GM20431 (cell line): Measurements from ENCODE around the gene FRMD3.

Experiments
- in situ Hi-C: fragments of 300-500 bp; cut with MseI, MboI; formaldehyde crosslinking; loops from one replicate; pipeline ENCODE4 v1.15.0; 2020; ENCODE audit warnings: low sequenced_read_pairs; ENCODE audit not compliant: unreplicated experiment

Gene FRMD3

DNA sequence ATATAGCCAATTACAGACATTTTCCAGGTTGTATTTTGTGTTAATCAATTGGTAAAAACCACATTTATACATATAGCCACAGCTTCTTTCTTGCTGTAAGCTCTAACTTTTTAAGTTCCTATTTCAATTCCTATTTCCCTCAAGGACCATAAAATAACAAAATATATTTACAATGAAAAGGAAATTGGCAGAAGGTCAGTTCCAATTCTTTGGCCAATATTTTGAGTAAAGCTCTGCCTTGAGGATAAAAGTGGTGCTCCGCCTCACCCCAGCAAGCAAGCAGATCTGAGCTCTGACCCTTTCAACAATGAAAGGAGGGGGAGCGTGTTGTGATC, 271.9 kb downstream of the FRMD3 start:
- in situ Hi-C loops: no loop called here

DNA sequence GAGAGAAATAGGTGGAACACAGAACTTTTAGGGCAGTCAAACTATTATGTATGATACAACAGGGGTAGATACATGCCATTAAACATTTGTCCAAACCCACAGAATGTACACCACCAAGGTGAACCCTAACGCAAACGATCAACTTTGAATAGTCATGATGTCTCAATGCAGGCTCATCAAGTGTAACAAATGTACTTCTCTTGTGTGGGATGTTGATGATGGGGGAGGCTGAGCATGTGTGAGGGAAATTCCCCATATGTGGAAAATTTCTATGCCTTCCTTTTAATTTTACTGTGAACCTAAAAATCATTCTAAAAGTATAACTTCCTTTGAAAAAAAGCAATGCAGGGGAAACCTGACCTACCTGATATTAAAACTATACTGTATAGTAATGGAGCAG, 273.9 kb downstream of the FRMD3 start:
- in situ Hi-C loops: no loop called here

DNA sequence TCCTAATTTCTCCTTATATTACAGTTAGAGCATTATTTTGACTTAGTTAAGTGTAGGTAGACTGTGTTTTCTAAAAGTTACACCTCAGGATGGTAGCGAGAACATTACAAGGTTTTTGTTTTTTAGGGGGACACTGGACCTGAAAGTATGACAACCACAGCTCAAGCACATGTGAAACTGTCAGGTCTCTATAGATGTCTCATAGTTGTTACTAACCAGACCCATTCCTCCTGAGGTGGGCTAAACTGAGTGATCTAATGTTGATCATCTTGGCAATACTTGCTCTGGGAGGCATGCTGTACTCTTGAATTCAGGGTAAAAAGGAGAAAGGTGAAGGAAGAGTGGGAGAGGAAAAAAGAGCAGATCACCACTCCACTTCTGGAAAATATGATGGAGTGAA, 278.6 kb downstream of the FRMD3 start:
- in situ Hi-C loops: no loop called here

DNA sequence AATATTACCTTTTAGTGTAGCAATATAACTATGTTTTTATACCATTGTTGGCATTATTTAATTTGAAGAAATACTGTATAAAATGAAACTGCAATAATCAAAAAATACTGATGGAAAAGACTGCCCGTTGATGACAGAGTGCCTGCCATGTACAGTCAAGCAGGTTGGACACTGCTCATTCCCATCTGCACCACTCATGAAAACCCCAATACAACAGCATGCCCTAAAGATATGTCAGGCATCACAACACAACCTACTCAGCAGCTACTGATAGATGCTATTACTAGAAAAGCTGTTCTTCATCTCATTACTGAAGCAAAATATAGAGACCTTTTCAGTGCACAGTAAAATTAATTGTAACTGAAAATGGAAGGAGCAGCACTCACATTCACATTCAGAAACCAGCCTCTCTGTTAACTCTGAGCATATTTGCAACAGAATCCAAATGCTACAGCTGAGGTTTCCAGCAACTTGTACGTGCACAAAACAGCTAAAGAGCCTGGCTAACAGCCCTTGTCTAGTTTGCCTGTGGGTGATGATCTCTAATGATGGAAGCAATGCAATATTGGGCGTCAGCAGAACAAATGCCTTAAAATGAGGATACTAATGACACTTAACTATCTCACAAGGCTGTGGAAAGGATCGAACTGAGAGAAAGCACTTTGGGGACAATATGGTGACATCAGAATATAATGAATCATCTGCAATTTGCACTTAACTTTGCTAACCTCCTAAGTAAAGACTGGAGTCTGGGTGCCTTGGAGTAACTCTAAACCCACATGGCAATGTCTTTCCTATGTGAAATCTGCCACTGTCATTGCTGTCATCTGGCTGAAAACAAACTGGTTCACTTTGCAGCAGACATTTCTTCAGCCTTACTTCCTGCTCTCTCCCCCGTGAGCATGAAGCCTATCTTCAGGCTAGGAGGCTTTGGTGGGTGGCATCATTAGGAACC, 280.0 kb downstream of the FRMD3 start:
- in situ Hi-C loops: no loop called here

DNA sequence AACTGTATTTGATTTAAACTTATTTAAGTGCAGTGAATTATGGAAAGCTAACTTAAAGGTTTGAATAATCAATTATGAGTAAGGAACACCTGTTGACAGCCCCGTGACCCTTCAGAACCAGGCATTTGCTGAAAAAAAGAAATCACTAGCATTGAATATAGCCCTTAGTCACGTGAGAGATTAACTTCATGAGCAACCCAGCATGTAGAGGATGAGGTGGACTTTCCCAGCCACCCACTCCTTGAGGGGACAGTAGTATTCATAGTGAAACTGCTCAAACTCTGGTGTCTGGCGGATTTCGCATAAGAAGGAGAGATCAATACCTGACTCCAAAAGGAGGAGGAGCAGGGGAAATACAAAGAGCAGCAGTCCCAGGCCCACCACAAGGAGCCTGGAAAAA, 290.5 kb downstream of the FRMD3 start:
- in situ Hi-C loops: no loop called here

DNA sequence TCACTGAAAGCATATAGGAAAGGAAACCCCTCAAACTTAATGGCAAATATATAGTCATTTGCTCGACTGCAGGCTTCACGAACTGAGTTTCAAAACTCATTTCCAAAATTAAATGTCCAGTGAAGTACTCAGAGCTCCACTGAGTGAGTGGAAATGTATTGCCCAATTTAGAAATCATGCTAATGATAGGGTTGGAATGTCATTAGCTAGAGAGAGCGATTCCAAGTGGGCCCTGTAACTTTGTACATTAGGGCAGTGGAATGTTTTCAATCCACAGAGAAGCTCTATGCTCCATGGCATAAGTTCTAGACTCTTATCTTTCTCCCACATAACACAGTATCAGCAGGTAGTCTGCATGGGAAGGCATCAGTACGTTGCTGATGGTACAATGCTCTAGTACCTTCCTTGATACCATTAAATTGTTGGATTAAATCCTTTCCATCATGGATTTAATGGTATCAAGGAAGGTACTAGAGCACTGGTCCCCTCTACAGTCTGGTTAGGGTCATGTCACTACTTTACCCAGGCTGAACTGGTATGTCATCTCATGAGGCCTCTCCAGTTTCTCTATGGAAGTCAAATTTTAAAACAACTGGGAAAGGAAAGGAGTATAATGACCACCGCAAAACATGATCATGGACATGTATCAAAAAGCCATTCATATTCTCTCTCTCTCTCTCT, 292.1 kb downstream of the FRMD3 start:
- in situ Hi-C loops: no loop called here

DNA sequence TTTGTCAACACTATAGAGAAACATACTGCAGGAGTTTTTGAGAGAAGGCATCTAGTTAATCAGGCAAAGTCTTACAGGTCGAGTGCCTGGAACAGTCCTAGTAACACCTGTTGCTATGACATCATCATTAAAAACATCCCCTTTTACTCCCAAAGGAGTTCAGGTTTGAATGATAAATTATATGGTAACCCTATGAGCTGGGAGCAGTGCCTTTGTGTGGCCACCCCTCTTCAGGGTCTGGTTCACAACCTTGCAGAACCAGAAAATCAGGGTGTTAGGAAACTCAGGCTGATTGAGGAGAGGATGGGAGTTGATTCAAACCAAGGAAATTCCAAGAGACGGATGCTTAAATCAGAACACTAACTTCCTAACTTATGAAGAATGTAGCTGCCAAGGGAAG, 296.1 kb downstream of the FRMD3 start:
- in situ Hi-C loops: no loop called here

DNA sequence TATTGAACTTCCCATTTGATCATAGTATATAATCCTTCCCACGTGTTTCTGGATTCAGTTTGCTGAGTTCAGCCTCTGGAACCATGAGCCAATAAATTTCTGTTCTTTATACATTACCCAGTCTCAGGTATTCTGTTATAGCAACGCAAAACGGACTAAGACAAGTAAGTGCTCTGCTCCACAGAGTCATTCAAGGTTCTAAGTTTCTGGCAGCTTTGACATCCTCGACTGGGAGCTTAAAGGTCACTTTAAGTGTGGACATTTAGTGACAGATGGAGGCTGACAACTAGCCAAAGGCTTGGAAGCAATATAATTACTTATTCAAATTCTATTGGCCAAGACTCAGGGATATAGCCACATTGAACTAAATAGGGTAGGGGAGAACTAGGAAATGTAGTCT, 297.5 kb downstream of the FRMD3 start:
- in situ Hi-C loops: no loop called here

DNA sequence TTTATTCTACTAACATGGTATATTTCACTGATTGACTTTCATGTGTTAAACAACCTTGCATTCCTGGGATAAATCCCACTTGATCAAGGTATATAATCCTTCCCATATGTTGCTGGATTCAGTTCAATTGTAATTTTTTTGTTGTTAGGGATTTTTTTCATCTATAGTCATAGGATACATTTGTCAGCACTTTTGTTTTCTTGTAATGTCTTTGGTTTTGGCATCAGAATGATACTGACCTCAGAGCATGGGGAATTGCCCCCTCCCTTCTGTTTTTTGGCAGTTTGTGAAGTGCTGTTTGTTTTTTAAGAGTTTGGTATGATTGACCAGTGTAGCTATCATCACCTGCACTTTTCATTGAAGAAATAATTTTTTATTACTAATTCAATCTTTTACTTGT, 298.5 kb downstream of the FRMD3 start:
- in situ Hi-C loops: no loop called here

DNA sequence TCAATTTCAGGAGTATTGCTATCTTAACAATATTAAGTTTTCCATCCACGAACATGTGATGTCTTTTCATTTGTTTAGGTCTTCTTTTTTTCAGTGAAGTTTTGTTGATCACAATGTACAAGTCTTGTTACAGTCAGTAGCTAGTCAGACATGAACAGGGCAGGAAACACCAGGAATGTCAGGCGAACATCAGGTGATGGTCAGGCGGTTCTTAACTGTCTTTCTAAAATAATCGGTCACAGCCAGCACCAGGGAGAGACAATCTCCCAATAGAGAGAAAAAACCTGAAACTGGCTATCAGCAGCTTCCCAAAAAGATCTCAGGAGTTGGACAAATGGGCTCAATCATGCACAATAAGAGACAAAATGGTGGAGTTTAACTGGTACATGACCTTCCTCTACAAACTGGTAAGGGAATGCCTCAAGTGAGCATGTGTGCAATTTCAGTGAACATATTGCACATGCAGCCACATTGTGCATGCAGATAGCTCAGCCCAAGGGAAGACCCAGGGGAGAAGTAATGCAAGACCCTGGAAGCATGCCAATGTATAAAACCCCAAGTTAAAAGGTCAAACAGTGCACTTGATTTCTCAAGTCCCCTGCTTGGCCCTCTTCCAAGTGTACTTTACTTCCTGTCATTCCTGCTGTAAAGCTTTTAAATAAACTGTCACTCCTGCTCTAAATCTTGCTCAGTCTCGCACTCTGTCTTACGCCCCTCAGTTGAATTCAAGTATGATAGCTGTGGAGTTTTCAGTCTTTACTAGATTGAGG, 299.1 kb downstream of the FRMD3 start:
- in situ Hi-C loops: no loop called here

DNA sequence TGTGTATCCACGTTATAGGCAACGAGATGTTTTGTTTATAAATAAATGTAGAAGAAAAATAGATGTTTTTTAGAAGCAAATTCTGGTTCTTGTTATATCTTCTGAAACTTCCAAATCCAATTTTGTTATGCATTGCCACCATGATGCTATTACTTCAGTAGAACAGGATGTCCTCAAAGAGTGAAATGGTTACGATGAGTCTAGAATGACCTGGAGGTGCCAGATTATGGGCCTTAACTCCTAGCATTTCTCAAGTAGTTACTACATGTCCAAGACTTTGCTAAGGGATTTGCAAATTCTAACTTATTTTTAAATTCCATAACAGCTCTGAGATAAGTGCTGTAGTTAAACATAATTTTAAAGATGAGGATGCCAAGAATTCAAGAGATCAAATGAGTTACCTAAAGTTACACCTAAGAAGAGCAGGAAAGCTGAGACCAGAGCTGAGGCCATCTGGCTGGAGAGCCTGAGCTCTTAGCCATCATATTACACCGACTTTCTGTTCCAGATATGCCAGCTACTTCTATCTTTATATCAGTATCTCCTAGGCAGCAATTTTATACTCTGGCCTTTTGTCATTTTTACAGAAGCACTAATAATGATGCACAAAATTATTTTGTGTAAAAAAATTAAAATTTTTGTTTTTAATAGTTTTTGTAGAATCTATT, 302.0 kb downstream of the FRMD3 start:
- in situ Hi-C loops: no loop called here

DNA sequence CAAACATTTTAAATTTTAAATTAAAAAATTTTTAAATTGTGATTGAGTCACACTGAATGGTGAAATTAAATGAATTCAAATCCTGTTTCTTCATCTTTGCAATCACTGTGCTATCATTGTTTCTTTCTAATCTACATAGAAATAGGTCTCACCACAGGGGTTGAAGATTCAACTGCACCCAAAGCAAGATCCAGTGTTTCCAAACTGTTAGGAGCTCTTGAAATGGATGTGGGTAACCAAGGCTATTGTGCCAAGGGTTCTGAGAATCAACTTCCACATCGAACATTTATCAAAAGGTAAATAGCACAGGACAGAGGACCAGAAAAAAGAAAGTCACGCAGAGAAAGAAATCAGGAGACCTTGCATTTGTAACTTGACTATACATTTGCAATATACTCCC, 302.7 kb downstream of the FRMD3 start:
- in situ Hi-C loops: no loop called here

DNA sequence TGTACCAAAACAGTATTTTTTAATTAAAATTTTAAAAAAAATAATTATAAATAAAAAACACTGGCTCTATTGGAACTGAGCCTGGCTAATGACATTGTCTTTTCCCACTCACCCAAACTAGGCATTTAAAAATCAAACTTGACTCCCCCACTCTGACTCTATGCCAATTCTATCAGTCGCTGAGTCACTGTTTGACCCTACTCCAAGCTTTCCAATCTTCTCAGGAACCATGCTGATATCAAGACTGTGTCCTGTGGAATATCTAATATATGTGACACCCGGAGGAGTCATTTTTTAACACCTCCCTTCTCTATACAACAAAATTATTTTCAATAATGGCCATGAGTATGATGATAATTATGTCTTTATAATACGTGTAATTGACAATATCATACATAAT, 303.7 kb downstream of the FRMD3 start:
- in situ Hi-C loops: no loop called here

DNA sequence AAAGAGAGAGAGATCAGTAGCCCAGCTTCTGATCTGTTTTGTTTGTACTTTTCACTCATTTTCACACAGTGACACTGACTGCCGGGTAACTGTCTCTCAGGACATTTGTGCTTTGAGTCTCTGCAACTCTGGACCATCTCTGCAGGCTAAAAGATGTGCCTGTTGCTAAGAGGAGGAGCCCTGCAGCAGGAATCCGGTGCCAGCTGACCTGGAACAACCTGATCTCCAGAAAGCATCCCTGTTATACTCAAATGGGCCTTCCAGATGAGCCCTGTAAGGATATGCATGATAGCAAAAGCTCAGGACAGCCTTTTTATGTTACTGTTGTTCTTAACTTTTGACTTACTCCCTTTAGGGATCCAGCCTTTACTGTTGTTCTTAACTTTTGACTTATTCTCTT, 304.6 kb downstream of the FRMD3 start:
- in situ Hi-C loops: no loop called here

DNA sequence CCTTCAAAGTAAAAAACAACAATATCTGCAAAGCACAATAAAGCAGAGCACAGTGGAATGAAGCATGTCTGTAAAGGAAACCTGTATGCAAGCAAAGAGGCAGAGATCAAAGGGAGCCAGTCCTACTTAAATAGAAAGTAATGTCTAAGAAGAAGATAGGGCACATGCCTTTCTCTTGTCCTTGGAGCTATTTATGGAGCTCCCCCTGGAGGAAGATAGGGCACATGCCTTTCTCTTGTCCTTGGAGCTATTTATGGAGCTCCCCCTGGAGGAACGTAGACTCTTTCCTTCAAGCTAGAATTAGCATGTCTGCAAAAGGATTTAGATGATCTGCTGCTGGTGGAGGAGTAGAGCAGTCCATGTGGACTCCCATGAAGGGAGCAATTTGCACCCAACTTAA, 307.2 kb downstream of the FRMD3 start:
- in situ Hi-C loops: no loop called here

DNA sequence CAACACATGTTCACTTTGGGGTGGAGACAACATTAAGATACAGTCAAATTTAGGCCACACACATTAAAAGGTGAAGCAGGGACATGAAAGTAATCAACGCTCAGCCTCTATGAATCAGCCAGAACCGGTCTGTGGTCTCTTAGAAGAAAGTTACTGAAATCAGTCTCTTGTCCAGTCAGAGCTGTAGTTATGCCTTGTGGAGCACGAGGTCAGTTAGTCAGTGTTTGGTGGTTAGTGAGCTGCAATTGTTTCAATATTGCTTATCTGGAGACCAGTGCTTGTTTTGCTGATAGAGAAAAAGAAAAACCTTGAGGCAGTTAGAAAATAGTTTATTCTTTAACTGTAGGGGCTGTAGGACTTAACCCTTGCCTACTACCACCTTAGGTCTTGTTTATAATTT, 317.5 kb downstream of the FRMD3 start:
- in situ Hi-C loops: no loop called here

DNA sequence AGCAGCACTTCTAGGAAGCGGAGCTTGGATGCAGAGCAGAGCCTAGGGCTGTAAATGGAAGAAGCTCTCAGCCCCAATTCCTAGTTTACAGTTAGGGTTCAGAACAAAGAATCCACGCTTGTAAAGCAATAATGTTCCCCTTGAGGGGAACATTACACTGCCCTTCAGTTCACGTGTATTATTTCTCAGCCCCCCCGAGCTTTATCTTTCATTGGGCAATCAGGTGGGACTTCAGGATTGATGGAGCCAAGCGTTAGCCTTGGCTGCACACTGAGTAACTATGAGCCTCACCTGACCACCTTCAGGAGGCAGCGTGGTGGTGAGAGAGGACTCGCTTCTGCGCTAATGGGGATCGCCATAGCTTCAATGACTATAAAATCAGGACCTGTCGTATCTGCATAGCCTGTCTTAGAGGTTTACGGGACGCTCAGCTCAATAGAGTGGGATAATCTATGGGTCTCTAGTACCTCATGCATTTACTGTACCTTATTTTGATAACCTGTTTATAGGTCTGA, 318.2 kb downstream of the FRMD3 start:
- in situ Hi-C loops: no loop called here

DNA sequence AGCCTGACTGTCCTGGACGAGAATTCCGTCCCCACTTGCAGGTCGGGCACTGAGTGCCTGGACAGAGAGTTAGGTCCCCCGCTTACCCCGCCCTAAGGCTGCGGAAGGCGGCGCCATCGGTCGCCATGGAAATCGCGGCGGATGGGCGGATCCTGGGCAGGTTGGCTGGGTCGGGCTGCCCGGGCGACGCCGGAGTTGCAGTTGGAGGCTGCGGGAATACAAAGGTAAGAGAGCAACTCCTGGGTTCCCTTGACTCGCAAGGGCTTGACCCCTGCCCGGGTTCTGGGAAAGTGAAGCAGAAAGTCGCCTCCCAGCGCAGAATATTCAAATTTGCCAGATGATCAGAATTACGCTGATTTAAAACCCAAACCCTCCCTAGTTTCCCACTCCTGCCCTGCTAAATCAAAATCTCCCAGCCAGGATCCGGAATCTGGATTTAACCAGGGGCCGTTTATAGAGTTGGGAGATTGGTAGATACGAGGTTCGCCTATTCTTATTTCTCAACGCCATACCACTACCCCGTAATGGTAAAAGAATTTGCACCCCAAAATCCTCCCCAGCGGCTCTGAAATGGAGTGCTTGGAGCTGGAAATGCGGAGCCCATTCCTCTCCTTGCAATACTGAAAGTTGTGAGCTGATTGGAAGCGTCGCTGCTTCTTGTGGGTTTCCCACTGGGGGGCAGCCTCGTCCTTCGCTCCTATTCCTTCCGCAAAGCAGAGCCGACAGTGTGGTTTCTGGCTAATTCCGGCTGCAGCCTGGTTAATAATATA, 318.9 kb downstream of the FRMD3 start:
- in situ Hi-C loops: no loop called here

DNA sequence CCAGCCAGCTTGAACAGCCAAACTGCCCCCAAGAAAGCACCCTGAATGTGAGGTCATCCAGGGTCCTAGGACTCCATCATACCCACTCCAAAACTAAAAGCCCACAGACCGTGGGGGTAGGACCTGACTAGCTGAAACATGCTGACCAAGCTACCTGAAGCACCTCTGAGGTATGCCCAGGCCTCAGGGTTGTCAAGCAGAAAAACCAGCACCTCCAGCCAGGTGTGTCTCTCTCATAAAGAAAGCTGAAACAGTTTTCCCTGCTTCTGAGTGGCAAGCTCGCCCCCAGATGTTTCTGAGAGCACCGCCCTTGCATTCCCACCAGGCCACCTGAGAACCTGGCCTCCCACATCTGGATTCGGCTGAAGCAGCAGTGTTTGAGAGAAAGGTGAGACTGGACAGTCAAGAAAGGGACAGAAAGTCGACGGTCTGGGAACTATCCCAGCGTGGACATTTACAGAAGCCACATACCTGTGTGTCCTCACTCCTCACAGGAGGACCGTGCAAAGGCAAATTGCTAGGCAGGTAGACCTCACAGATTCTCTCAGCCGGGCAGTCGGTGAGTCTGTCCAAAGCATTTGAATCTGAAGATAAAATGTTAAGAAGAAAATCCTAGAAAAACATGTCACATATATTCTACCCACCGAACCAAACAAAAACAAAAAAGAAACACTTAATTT, 319.6 kb downstream of the FRMD3 start:
- in situ Hi-C loops: no loop called here
